ENCODE results near the gene IRF1. TPM values are rescaled to one million over a fixed set of nuclear protein-coding genes. Genes with fewer than 3 reads are reported as not detected.

Gene IRF1
- total RNA-seq, 4 donors from 2014 or later = 8.3 to 52.9 (median 13.1) TPM

DNA sequence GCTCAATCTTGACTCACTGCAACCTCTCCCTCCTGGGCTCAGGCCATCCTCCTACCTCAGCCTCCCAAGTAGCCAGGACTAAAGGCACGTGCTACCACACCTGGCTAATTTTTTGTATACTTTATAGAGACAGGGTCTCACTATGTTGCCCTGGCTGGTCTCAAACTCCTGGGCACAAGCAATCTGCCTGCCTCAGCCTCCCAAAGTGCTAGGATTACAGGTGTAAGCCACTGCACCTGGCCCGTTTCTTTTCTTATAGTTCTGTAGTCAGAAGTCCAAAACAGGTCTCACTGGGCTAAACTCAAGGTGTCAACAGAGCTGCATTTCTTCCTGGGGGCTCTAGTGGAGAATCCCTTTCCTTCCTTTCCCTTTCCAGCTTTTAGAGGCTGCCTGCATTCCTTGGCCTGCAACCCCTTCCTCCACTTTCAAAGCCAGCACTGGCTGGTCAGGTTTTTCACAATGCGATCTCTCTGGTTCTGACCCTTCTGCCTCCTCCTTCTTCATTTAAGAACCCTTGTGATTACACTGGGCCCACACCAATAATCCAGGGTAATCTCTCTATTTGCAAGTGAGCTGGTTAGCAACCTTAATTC, 16.3 kb downstream of the IRF1 start:
- no peaks in the 10 kb centered on the region for H3K27me3 ChIP-seq
- 93 to 97% methylated on average over 3 of the region's 3 CpGs for WGBS, 2 donors
- H3K36me3 ChIP-seq = peaks cover 0 to 11% (median 0%) of the 10 kb centered on the region in 3 donors
- H3K27ac ChIP-seq = peak overlapping the region in 2 of 4 donors; percentile 63 to 66
- intact Hi-C loops (cut with DNase I) = no loop called here
- TF ChIP-seq CTCF (IDR thresholded peaks at IDR 0.05) = no peak
- H3K4me1 ChIP-seq = peaks cover 8 to 84% (median 24%) of the 10 kb centered on the region in 3 donors
- DNase-seq = no peak
- H3K9me3 ChIP-seq = no peaks in the 10 kb centered on the region
- no peak overlapping the region for H3K4me3 ChIP-seq

DNA sequence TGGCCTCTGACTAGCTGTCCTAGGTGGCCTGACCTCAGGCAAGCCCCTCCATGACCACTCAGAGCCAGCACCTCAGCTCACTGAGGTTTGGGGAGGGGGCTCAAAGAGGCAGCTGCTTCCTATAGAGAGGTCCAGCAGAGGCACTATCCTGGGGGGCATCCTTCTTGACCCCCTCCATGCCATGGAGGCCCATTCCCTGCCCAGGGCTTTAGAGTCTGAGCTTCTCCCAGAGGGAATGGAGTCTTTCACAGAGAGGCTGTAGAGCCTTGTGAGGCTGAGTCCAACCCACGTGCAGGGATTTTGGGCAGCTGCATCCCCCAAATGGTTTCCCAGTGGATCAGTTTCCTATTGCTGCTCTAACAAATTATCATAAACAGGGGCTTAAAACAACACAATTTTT, 16.9 kb downstream of the IRF1 start:
- Histone ChIP-seq H3K27me3 (no peaks in the 10 kb centered on the region), H3K27ac (peak overlapping the region in 3 of 4 donors; percentile 41 to 63 (median 46)), H3K4me1 (peaks cover 8 to 83% (median 20%) of the 10 kb centered on the region in 3 donors), H3K9me3 (no peaks in the 10 kb centered on the region), H3K4me3 (no peak overlapping the region), H3K36me3 (peaks cover 0 to 11% (median 0%) of the 10 kb centered on the region in 3 donors)
- no peak for DNase-seq
- WGBS, 2 donors = 69 to 80% methylated on average over 1 of the region's 1 CpG
- intact Hi-C loops (cut with DNase I) = no loop called here
- TF ChIP-seq POLR2A (IDR thresholded peaks at IDR 0.05) (no peak), CTCF (IDR thresholded peaks at IDR 0.05) (no peak)

GRCh38 chr5:132473019-132473531, 17.5 kb downstream of the IRF1 start:
- no peaks in the 10 kb centered on the region for H3K27me3 ChIP-seq
- no peaks in the 10 kb centered on the region for H3K9me3 ChIP-seq
- DNase-seq = no peak
- peak overlapping the region in 3 of 4 donors; percentile 41 to 63 (median 46) for H3K27ac ChIP-seq
- peaks cover 5 to 81% (median 14%) of the 10 kb centered on the region in 3 donors for H3K4me1 ChIP-seq
- 75 to 83% methylated on average over 8 of the region's 8 CpGs for WGBS, 2 donors
- peaks cover 0 to 11% (median 0%) of the 10 kb centered on the region in 3 donors for H3K36me3 ChIP-seq
- TF ChIP-seq POLR2A (IDR thresholded peaks at IDR 0.05) = peak in 1 of 4 donors; percentile 18
- TF ChIP-seq CTCF (IDR thresholded peaks at IDR 0.05) = no peak
- no peak overlapping the region for H3K4me3 ChIP-seq
- intact Hi-C loops (cut with DNase I) = no loop called here

- Histone ChIP-seq H3K27me3 (no peaks in the 10 kb centered on the region), H3K9me3 (no peaks in the 10 kb centered on the region), H3K4me1 (peaks cover 0 to 81% (median 11%) of the 10 kb centered on the region in 3 donors), H3K27ac (no peak overlapping the region), H3K4me3 (no peak overlapping the region), H3K36me3 (peaks cover 0 to 15% (median 0%) of the 10 kb centered on the region in 3 donors)
- intact Hi-C loops (cut with DNase I) = no loop called here
- TF ChIP-seq CTCF (IDR thresholded peaks at IDR 0.05) = no peak
- WGBS, 2 donors = 92 to 95% methylated on average over 8 of the region's 8 CpGs
- DNase-seq = no peak
Measured at GRCh38 chr5:132472431-132472830, 18.1 kb downstream of the IRF1 start.

DNA sequence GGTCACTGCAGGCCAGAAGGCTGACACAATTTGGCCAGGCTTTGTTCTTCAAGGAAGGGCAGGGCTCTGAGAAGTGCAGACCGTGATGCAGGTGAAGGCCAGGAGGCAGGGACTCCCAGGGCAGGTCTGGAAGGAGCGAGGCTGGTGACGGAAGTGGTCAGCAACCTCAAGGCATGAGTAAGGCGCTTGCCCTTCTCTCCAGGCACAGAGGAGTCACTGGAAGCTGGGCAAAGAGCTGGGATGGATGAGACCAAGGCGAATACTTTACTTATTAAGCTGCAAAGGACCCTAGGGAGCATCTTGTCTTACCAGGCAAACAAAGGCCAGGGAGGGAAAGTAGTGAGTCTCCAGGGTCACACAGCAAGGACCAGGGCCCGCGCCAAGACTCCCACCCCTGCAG, 18.6 kb downstream of the IRF1 start:
- 88 to 93% methylated on average over 6 to 7 of the region's 7 CpGs for WGBS, 2 donors

More for the DNA sequence above, 18.6 kb downstream of the IRF1 start:
- H3K9me3 ChIP-seq = no peaks in the 10 kb centered on the region
- no peak for TF ChIP-seq CTCF (IDR thresholded peaks at IDR 0.05)
- TF ChIP-seq POLR2A (IDR thresholded peaks at IDR 0.05) = no peak
- intact Hi-C loops (cut with DNase I) = no loop called here
- H3K27me3 ChIP-seq = no peaks in the 10 kb centered on the region
- peak overlapping the region in 1 of 4 donors; percentile 15 for H3K27ac ChIP-seq
- no peak for DNase-seq
- no peak overlapping the region for H3K4me3 ChIP-seq
- H3K36me3 ChIP-seq = peaks cover 0 to 16% (median 0%) of the 10 kb centered on the region in 3 donors
- peaks cover 3 to 81% (median 16%) of the 10 kb centered on the region in 3 donors for H3K4me1 ChIP-seq

Measured in esophagus squamous epithelium (tissue), 5 donors.